ENCODE measurements around the gene TFEB.

TFEB gene

DNA sequence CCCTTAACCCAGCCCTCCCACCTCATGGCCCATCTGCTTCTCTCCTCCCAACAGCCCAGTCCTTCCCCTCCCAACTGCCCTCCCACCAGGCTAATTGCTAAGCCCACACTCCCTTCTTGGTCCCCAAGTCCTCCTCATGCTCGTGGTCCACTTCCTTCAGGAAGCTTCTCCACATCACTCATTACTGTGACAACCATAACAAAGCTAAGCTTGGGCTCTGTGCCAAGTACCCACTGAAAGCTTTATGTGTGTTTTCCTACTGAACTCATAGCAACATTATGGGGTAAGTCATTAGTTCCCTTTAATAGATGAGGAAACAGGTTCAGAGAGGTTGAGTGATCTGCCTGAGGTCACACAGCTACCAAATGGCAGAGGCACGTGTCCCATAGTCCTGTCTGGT lies 28.1 kb upstream of the TFEB start:
- no peak for DNase-seq

- no peak for DNase-seq
Measured at GRCh38 chr6:41759905-41760579, 24.6 kb upstream of the TFEB start.

DNA sequence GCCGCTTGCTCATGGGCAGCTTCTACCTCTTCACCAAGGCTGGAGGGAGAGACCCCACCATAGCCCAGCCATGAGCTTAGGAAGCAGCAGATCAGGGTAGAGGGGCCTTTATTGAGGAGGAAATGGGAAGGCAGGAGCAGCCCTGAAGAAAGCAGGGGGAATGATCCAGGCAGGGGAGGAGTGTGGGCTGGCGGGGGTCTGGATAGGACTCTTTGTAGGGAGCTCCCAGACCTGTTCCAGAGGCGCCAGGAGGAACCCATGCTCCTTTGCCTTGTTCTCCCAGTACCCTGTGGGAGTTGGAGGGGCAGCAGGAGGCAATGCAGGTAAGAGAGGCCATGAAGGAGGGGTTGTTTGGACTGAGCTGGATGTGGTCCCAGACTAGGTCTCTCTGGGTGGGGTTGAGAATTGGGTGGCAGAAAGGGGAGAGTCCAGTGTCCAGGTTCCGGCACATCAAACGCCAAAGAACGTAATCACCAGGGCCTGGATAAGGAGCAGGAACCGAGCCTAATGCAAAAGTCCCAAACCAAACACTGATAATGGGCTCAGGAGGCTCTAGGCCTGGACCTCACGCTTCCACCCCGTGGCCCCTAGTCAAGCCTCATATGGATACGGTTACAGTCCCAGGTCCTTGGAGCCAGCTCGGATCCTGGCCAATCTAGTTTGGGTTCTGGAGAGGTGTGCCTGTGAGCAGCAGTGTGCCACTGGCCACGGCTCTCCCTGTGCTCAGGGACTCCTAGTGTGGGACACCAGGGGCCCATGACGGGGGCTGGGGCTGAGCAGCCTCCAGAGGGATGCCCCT lies 23.9 kb upstream of the TFEB start:
- DNase-seq, result no peak

GRCh38 chr6:41758641-41759035 lies 23.2 kb upstream of the TFEB start:
- no peak for DNase-seq

DNA sequence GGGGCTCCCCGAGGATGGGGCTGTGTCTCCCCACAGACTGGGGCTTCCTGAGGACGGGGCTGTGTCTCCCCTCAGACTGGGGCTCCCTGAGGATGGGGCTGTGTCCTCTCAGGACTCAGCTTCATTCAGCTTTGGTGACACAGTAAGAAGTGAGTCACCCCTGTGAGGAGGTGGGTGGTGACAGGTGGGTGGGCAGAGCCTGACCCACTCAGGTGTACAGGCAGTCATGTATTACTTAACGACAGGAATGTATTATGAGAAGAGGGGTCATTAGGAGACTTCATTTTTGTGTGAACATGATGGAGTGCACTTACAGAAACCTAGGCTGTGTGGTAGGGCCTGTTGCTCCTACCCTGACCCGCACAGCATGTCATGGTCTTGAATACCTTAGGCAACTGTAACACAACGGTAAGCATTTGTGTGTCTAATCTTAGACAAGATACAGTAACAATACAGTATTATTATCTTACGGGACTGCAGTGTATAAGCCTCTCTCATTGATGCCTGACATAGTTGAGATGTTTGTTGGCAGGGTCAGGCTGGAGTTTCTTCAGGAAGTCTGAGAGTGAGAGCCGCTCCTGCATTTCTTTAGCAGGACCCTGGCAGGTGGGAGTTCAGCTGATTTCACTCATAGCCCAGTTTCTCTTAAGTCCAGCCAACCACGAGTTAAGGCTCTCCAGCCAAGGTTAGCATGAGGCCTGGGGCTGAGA lies 22.7 kb upstream of the TFEB start:
- DNase-seq, result no peak

- DNase-seq, result no peak
Measured at GRCh38 chr6:41757271-41757670, 21.9 kb upstream of the TFEB start.

DNA sequence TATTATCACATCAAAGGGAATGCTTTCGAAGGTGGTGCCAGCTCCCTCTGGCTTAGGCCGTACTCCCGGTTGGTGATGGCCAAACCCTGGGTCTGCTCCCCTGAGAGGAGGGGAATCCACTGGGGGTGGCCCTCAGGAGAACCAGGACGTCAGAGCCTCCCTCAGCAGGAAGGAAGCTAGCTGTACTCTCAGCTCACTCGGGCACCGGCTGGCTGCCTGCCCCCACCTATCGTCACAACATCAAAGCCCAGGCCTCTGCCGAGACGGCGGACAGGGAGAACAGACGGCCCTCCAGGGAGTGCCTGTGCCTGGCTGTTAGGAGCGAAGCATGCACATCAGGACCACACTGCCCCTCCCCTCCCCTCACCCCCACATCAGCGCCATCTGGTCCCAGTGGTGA lies 20.9 kb upstream of the TFEB start:
- no peak for DNase-seq

- no peak for DNase-seq
Measured at GRCh38 chr6:41755895-41756294, 20.5 kb upstream of the TFEB start.

DNA sequence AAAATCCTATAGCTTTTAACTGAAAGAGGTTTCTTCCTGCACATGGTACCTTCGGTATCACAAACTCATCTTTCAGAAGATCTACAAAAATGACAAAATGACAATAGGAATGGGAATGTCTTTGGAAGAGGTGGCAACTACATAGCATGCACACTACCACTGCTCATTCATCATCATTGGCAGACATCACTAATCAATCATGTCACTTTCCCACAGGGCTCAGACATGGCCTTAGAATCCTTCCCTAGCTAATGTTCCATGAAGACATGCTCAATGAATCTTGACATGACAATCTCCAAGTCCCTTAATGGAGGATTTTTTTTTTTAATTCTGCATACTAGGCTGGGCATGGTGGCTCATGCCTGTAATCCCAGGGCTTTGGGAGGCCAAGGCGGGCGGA lies 15.0 kb upstream of the TFEB start:
- no peak for DNase-seq

DNA sequence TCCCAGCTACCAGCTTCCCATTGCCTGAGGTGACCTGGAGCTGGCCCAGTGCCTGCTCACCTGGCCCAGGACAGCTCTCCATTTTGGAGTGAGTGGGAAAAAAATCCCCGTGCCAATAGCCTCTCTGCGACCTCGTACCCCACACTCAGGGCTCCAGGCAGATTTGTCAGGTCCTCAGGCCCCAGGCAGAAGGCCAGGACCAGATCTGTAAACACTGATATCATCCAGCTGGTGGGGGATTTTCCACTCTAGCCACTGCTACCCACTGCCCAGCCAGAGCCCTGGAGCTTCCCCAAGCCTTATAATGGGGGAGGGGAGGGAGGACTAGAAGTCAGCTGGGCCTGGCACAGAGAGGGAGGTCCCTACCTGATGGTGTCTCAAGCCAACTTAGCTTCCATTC lies 13.1 kb upstream of the TFEB start:
- DNase-seq, result no peak

DNA sequence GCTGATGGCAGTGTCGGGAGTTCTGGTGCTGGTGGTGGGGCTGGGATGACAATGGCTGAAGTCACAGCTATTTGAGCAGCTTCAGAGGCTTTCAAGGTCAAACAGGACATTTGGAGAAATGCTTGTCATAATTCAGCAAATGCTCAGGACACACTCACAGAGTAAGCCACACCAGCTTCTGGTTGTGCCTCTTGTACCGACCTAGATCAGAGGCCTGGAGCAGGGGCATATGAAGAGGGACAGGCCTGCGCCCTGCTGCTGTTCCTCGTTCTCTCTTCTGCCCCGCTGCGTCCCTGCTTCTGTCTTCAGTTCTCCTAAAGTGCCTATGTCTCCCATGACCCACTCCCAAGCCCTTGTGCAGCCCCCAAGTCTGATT lies 12.7 kb upstream of the TFEB start:
- DNase-seq, result no peak

- no peak for DNase-seq
Measured at GRCh38 chr6:41747256-41748101, 12.1 kb upstream of the TFEB start, which contains the start of gene PGC. TSS of gene PGC (minus strand) at chr6:41747397. CDS start at chr6:41747334, 63 bp downstream.

DNA sequence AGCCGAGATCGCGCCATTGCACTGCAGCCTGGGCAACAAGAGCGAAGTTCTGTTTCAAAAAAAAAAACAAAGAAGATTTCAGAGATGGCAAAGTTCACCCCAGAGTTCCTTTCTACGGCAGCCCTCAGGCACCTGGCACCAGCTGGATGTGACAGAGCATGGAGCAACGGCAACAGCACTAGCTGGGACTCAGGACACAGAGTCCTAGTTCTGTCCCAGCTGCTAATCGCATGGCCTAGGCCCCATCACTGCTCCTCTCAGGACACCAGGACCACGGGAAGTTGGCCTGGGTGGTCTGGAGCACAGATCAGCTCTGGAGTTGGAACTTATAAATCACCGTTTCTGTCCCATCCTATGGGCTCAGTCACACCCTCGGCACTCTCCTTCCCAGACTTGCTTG lies 10.7 kb upstream of the TFEB start:
- DNase-seq, result no peak

DNA sequence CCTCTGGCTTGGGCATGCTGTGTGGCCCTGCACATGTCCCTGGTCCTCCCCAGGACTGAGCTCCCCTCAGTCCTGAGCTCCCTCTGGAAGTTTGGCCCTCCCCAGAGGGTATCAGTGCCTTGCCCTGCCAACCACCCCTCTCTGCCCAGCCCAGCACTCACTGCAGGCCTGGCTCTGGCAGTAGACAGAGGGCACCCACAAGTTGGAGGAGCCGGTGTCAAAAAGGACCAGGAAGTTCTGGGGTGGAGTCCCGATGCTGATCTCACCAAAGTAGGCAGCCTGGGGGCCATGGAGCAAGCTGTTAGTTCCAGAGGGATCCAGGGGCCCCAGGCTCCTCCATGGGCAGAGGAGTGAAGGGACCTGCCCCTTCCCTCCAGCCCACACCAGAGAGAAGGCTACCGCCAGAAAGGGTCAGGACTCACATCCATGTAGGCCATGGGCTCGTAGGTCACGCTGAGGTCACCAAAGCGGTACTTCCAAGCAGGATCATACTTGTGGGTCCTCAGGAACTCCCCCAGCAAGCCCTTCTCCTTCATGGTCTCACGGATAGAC lies 8.9 kb upstream of the TFEB start:
- DNase-seq, result no peak

- no peak for DNase-seq
Measured at GRCh38 chr6:41743406-41744235, 8.2 kb upstream of the TFEB start.

DNA sequence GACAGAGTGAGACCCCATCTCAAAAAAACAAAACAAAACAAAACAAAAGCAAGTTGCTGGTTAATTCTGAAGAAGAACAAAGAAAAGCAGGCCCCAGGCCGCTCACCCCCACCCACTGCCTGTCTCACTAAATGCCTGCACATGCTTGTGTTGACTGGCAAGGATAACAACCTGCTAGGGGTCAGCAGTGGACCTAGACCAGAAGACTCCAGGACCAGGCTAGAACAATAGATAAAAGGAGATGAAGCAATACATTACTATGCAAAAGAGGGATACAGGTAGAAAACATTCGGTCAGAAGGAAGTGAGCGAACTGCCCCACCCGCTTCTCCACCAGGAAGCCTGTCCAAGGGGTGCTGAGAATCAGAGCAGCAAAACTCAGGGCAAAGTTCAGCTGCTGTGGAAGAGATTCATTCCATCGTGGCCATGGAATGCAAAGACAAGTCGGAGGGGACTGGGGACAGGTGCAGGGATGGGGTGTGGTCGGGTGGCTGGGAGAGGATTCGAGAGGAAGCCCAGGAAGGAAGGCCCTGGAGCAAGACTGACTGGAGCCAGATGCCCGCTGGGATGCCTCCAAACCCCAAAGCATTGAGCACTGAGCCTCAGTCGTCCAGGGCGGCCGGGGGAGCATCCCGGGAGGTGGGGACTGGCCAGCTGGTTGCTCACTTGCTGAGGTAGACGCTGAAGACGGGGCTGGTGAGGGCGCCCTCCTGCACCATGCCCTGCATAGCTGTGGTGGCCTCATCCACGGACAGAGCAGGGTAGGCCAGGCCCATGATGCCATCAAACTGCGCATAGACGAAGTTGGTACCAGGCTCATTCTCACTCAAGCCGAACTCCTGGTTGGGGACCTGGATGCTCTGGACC lies 6.5 kb upstream of the TFEB start:
- DNase-seq, result no peak

DNA sequence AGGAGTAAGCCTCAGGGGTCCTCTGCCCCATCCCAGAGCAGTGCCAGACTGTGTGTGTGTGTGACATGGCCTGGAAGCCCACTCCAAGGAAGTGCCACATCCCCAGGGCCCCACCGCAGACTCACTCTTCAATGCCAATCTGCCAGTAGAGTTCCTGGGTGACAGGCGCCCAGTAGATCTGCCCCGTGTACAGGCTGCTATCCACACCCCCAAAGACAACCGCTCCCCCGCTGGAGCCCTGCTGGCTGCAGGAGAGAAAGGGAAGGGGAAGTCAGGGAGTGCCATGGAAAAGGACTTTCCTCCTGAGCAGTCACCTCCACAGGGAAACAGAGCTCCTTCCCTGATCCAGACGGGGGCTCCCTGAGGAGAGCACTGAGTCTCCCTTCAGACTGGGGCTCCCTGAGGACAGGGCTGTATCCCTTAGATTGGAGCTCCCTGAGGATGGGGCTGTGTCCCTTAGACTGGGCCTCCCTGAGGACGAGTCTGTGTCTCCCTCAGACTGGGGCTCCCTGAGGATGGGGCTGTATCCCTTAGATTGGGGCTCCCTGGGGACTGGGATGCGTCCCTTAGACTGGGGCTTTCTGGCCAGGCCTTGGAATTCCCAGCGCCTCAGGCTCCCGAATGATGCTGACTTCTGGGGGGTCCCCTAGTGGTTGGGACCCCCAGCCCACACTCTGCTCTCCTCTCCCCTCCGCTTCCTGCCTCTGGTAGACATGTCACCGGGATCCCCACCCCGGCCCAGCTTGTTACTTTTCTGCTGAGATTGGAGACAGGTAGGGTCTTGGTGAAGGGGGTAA lies 5.2 kb upstream of the TFEB start:
- DNase-seq, result no peak

- DNase-seq, result no peak
Measured at GRCh38 chr6:41739041-41739440, 3.6 kb upstream of the TFEB start.

DNA sequence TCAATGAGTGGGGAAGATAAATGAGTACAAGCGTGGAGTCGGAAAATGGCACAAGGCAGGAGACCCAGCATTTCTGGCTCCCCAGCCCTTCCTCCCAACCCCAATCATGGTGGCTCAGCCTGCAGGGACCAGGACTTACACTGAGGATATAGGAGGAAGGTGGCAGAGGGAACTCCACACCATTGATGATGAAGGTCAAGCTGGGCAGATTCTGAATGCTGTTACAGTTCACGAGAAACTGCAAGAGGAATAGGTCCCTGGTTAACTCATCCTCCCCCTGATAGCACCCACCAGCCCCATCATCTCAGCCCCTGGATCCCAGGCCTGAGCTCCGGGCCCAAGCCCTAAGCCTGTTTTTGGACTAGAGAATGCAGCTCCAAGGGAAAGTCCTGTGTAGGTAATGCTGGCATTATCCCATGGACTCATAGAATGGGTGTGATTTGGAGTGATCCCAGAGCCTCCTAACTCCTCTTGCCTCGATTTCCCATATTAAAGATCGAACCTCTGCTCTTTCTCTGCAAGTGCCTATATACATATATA lies 2.3 kb upstream of the TFEB start:
- DNase-seq, result no peak

Measured in stimulated activated CD4-positive, alpha-beta T cell treated with anti-CD3 and anti-CD28 coated beads, Interleukin-12 subunit alpha, Interleukin-12 subunit beta, amount 100 ng/mL, for 4 hours (primary cell).